ENCODE measurements around the gene APOBEC3H.

The APOBEC3H gene

GRCh38 chr22:39081016-39081415 lies 16.0 kb upstream of the APOBEC3H start:
- DNase-seq (ENCODE audit: low spot score): no peak

- no peak for DNase-seq (ENCODE audit: low spot score)
Observed at GRCh38 chr22:39081598-39081997, 15.4 kb upstream of the APOBEC3H start.

- DNase-seq (ENCODE audit: low spot score): no peak
Observed at GRCh38 chr22:39083212-39084165, 13.6 kb upstream of the APOBEC3H start.

GRCh38 chr22:39084666-39085065 lies 12.4 kb upstream of the APOBEC3H start:
- DNase-seq (ENCODE audit: low spot score): no peak

GRCh38 chr22:39087098-39087497 lies 9.9 kb upstream of the APOBEC3H start:
- DNase-seq (ENCODE audit: low spot score): no peak

GRCh38 chr22:39087881-39088684 lies 9.0 kb upstream of the APOBEC3H start:
- no peak for DNase-seq (ENCODE audit: low spot score)

- DNase-seq (ENCODE audit: low spot score): no peak
Observed at GRCh38 chr22:39088685-39089032, 8.4 kb upstream of the APOBEC3H start.

- no peak for DNase-seq (ENCODE audit: low spot score)
Observed at GRCh38 chr22:39089928-39090327, 7.1 kb upstream of the APOBEC3H start.

- no peak for DNase-seq (ENCODE audit: low spot score)
Observed at GRCh38 chr22:39090426-39091064, 6.5 kb upstream of the APOBEC3H start.

- DNase-seq (ENCODE audit: low spot score): no peak
Observed at GRCh38 chr22:39091126-39092081, 5.6 kb upstream of the APOBEC3H start.

- no peak for DNase-seq (ENCODE audit: low spot score)
Observed at GRCh38 chr22:39092111-39092862, 4.8 kb upstream of the APOBEC3H start.

- no peak for DNase-seq (ENCODE audit: low spot score)
Observed at GRCh38 chr22:39094717-39095389, 2.2 kb upstream of the APOBEC3H start.

- no peak for DNase-seq (ENCODE audit: low spot score)
Observed at GRCh38 chr22:39095971-39096370, 1.1 kb upstream of the APOBEC3H start.

- no peak for DNase-seq (ENCODE audit: low spot score)
Observed at GRCh38 chr22:39098026-39098425, 982 bp downstream of the APOBEC3H start.

GRCh38 chr22:39098576-39098975 lies 1.5 kb downstream of the APOBEC3H start:
- no peak for DNase-seq (ENCODE audit: low spot score)

GRCh38 chr22:39101226-39101625 lies 4.2 kb downstream of the APOBEC3H start:
- no peak for DNase-seq (ENCODE audit: low spot score)

GRCh38 chr22:39103431-39103830 lies 6.4 kb downstream of the APOBEC3H start:
- DNase-seq (ENCODE audit: low spot score): no peak

- peak; percentile 26 for DNase-seq (ENCODE audit: low spot score)
Observed at GRCh38 chr22:39106326-39106725, 9.3 kb downstream of the APOBEC3H start.

GRCh38 chr22:39108487-39108886 lies 11.4 kb downstream of the APOBEC3H start:
- DNase-seq (ENCODE audit: low spot score): no peak

GRCh38 chr22:39109361-39109760 lies 12.3 kb downstream of the APOBEC3H start:
- DNase-seq (ENCODE audit: low spot score): no peak

Data from globus pallidus (tissue), 1 donor.